ENCODE measurements around the gene HECW1.

- TF ChIP-seq POLR2A (IDR thresholded peaks at IDR 0.05; ENCODE audit: insufficient read depth in 1 of 2, low read depth in 2 of 2, low read length in 2 of 2) (no peak), SP1 (IDR thresholded peaks at IDR 0.05) (no peak), SP1 (CRISPR knock-in tag; IDR thresholded peaks at IDR 0.05) (no peak), SNRNP70 (IDR thresholded peaks at IDR 0.05; ENCODE audit: low read depth, low read length) (no peak), MAZ (IDR thresholded peaks at IDR 0.05; ENCODE audit: borderline replicate concordance, low read depth, low read length) (no peak), MAZ (CRISPR knock-in tag; IDR thresholded peaks at IDR 0.05; ENCODE audit: low read depth) (no peak), CHD4 (IDR thresholded peaks at IDR 0.05; ENCODE audit: borderline replicate concordance, low read length) (no peak), ZNF224 (CRISPR knock-in tag; IDR thresholded peaks at IDR 0.05) (no peak), MXD1 (CRISPR knock-in tag; IDR thresholded peaks at IDR 0.05) (no peak), CTCF (CRISPR knock-in tag; IDR thresholded peaks at IDR 0.05) (no peak), SALL2 (CRISPR knock-in tag; IDR thresholded peaks at IDR 0.05) (no peak)
These were observed 394.0 kb downstream of the HECW1 start for GRCh38 chr7:43506460-43506859.

Data from HepG2 (cell line).